Liver (tissue), 9 donors: ENCODE measurements around the gene FZD4. TPM values are rescaled to one million over a fixed set of nuclear protein-coding genes. Genes with fewer than 3 reads are reported as not detected.
A peak's percentile ranks its signal among the peaks of the same experiment; 100 is the strongest.

Experiments used
- DNase-seq: peaks from one replicate; pipeline ENCODE4 v3.0.0-alpha.2; 2017; ENCODE audit warnings: low spot score
- H3K27ac ChIP-seq, 2 donors: one replicate each; pipeline ENCODE4 v1.7.0; 2013; ENCODE audit warnings: inconsistent platforms in 2 of 2, low read length in 2 of 2, control low read depth in 1 of 2, low read depth in 1 of 2, mild to moderate bottlenecking in 1 of 2
- H3K27me3 ChIP-seq, 4 donors: one replicate each; pipeline versions ENCODE4 v1.6.1 to v1.7.0; 2013; ENCODE audit warnings: low read length in 3 of 4, inconsistent platforms in 1 of 4, mild to moderate bottlenecking in 1 of 4, moderate library complexity in 1 of 4; ENCODE audit not compliant: control insufficient read depth in 4 of 4, insufficient read depth in 4 of 4
- H3K36me3 ChIP-seq, 4 donors: one replicate each; pipeline versions ENCODE4 v1.6.1 to v1.7.0; 2013; ENCODE audit warnings: low read length in 3 of 4, mild to moderate bottlenecking in 3 of 4, low read depth in 1 of 4, moderate library complexity in 1 of 4; ENCODE audit not compliant: control insufficient read depth in 4 of 4, insufficient read depth in 3 of 4
- H3K4me1 ChIP-seq, 4 donors: one replicate each; pipeline versions ENCODE4 v1.6.1 to v1.7.0; 2013; ENCODE audit warnings: low read length in 3 of 4, mild to moderate bottlenecking in 3 of 4, moderate library complexity in 1 of 4; ENCODE audit not compliant: control insufficient read depth in 4 of 4, insufficient read depth in 4 of 4
- H3K4me3 ChIP-seq, 3 donors: one replicate each; pipeline versions ENCODE4 v1.6.1 to v1.7.0; 2013; ENCODE audit warnings: low read length in 3 of 3, control low read depth in 1 of 3, low read depth in 1 of 3, mild to moderate bottlenecking in 1 of 3
- H3K9ac ChIP-seq, 2 donors: one replicate each; pipeline ENCODE4 v1.7.0; 2013; ENCODE audit warnings: low read length in 2 of 2, mild to moderate bottlenecking in 2 of 2, moderate library complexity in 2 of 2, control low read depth in 1 of 2, low read depth in 1 of 2
- H3K9me3 ChIP-seq, 4 donors: one replicate each; pipeline versions ENCODE4 v1.6.1 to v1.7.0; 2013; ENCODE audit warnings: low read length in 3 of 4; ENCODE audit not compliant: control insufficient read depth in 4 of 4
- ATF3 ChIP-seq: IDR thresholded peaks from 2 replicates; pipeline ENCODE4 v1.6.1; 2016; ENCODE audit warnings: antibody characterized with exemption
- CTCF ChIP-seq: fragments of 150-350 bp; IDR thresholded peaks from 2 replicates; pipeline ENCODE4 v1.5.1; 2017; ENCODE audit warnings: improper control_type of control experiment, low read depth, low read length; ENCODE audit not compliant: missing input control
- EGR1 ChIP-seq, 2 donors: IDR thresholded peaks; 2 replicates each; pipeline ENCODE4 v1.6.1; 2016 to 2018; ENCODE audit warnings: antibody characterized with exemption in 2 of 2, low read depth in 2 of 2
- FOXA1 ChIP-seq: IDR thresholded peaks from 2 replicates; pipeline ENCODE4 v1.6.1; 2016; ENCODE audit warnings: antibody characterized with exemption
- FOXA2 ChIP-seq: IDR thresholded peaks from 2 replicates; pipeline ENCODE4 v1.6.1; 2016; ENCODE audit warnings: antibody characterized with exemption
- GABPA ChIP-seq, 2 donors: IDR thresholded peaks in 1 of 2; conservative IDR thresholded peaks in 1 of 2; 2 replicates each; pipeline ENCODE4 v1.6.1; 2016; ENCODE audit warnings: antibody characterized with exemption in 2 of 2, mild to moderate bottlenecking in 1 of 2, moderate library complexity in 1 of 2
- HNF4A ChIP-seq, 2 donors: conservative IDR thresholded peaks; 2 replicates each; pipeline ENCODE4 v1.6.1; 2016; ENCODE audit warnings: antibody characterized with exemption in 2 of 2, mild to moderate bottlenecking in 2 of 2
- HNF4G ChIP-seq: IDR thresholded peaks from 2 replicates; pipeline ENCODE4 v1.6.1; 2016; ENCODE audit warnings: antibody characterized with exemption
- JUND ChIP-seq, 2 donors: IDR thresholded peaks; 2 replicates each; pipeline ENCODE4 v1.6.1; 2016; ENCODE audit warnings: antibody characterized with exemption in 2 of 2
- MAX ChIP-seq: IDR thresholded peaks from 2 replicates; pipeline ENCODE4 v1.6.1; 2016; ENCODE audit warnings: antibody characterized with exemption
- NR2F2 ChIP-seq: IDR thresholded peaks from 2 replicates; pipeline ENCODE4 v1.6.1; 2016; ENCODE audit warnings: antibody characterized with exemption
- RAD21 ChIP-seq, 2 donors: IDR thresholded peaks; 2 replicates each; pipeline ENCODE4 v1.6.1; 2016; ENCODE audit warnings: antibody characterized with exemption in 2 of 2, mild to moderate bottlenecking in 2 of 2
- REST ChIP-seq: IDR thresholded peaks from 2 replicates; pipeline ENCODE4 v1.6.1; 2016; ENCODE audit warnings: antibody characterized with exemption, mild to moderate bottlenecking
- RXRA ChIP-seq, 2 donors: IDR thresholded peaks; 2 replicates each; pipeline ENCODE4 v1.6.1; 2017 to 2018; ENCODE audit warnings: antibody characterized with exemption in 2 of 2, mild to moderate bottlenecking in 1 of 2
- SP1 ChIP-seq: IDR thresholded peaks from 2 replicates; pipeline ENCODE4 v1.6.1; 2018; ENCODE audit warnings: antibody characterized with exemption, mild to moderate bottlenecking
- TAF1 ChIP-seq: conservative IDR thresholded peaks from 2 replicates; pipeline ENCODE4 v1.6.1; 2016; ENCODE audit warnings: antibody characterized with exemption, mild to moderate bottlenecking
- YY1 ChIP-seq: IDR thresholded peaks from 2 replicates; pipeline ENCODE4 v1.6.1; 2016; ENCODE audit warnings: antibody characterized with exemption, mild to moderate bottlenecking
- WGBS: extraction: QIAGEN DNeasy Blood & Tissue Kit; methylation state at CpG from one replicate; pipeline ENCODE4 v1.1.7; 2013; 5-methylcytosine and 5-hydroxymethylcytosine counted together
- polyA plus RNA-seq, 2 donors: library from polyadenylated mRNA; stranded (reverse) in 1 of 2; unstranded in 1 of 2; fragments of 200-250 nt in 1 of 2; fragments of >200 nt in 1 of 2; fragmentation: Nextera tagmentation in 1 of 2; extraction: Ambion mirVana in 1 of 2; gene quantifications; one replicate each; pipeline versions ENCODE4 v1.2.1 to v1.2.3, GENCODE V29; 2013 to 2015
- total RNA-seq, 2 donors: library from RNA; depleted of rRNA; stranded (reverse); fragments of >200 nt; gene quantifications; one replicate each; pipeline ENCODE4 v1.2.3, GENCODE V29; 2014
- donor health status: healthy.
- donor health status: healthy.
- donor health status: healthy.
- donor health status: healthy.
- donor health status: healthy.

Gene FZD4
- total and polyA plus RNA-seq, 4 donors = 4.9 to 23.7 (median 8.2) TPM

DNA sequence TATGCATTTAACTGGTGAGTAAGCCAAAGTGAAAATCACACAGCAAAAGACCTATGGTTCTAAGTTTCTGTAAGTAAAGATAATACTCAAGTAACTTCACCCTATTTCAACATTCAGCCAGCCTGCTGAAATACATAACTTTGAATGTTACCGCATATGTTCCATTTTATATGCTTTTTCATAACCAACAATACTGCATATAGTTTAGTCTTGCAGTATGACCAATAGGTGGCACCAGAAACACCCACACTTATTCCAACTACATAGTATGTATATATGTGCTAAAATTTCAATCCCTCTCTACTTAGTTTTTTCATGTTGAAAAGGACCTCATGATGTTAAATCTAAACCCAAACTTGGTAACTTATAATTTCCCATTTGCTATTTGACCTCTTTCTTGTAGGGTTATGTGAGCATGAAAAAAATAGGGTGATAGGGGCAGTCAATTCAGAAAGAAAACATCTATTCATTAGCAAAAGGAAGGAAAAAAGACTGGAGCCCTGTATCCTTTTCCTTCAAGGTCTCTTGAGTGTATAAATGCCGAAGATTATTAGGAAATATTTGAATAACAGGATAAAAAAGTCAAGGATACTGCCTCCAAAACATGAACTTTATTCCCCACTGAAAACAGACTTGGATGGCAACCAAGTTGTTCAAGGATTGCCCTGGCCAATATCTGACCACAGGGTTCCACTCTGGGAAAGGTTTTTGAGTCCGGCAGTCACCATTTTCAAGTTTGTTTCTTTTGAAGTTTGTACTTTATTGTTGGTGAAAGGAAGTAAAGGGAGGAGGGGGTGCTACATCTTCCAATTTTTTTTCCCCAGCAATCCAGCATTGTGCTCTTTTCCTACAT, 23.8 kb upstream of the FZD4 start:
- Histone ChIP-seq H3K27me3 (no peaks in the 10 kb centered on the region), H3K36me3 (no peaks in the 10 kb centered on the region), H3K27ac (no peak overlapping the region), H3K9me3 (no peaks in the 10 kb centered on the region), H3K9ac (no peak overlapping the region), H3K4me3 (no peak overlapping the region), H3K4me1 (peaks cover 9 to 32% (median 30%) of the 10 kb centered on the region in 4 donors)
- WGBS = 36% methylated on average over 3 of the region's 3 CpGs
- TF ChIP-seq RAD21 (IDR thresholded peaks at IDR 0.05) (peak; percentile 62 to 65), TAF1 (no peak), HNF4A (conservative IDR thresholded peaks at IDR 0.05) (peak; percentile 45 to 62), ATF3 (no peak), EGR1 (IDR thresholded peaks at IDR 0.05; ENCODE audit: low read depth in 2 of 2) (no peak), JUND (IDR thresholded peaks at IDR 0.05) (peak in 1 of 2 donors; percentile 28), NR2F2 (peak; percentile 30), REST (peak; percentile 17), MAX (peak; percentile 37), CTCF (peak; percentile 47), FOXA2 (no peak), YY1 (peak; percentile 59), GABPA (IDR thresholded peaks at IDR 0.05 in 1 of 2, conservative IDR thresholded peaks at IDR 0.05 in 1 of 2) (no peak), RXRA (IDR thresholded peaks at IDR 0.05) (peak; percentile 4 to 51)
- no peak for DNase-seq

DNA sequence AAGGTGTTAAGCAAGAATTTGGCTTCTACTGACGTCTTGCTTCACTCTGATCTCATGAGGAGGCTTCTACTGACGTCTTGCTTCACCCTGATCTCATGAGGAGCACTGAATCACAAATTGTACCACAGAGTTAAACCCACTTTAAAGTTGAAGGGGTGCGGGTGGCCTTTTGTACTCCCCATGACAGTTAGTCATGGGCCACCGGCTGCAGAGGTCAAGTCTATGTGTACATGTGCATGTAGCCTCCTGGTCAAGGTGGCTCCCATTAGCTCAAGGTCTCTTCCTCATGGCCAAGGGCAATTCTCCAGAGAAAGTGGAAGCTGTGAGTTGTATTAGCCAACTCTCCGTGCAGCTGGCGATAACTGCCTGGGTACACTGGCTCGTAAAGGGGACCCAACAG, 23.1 kb upstream of the FZD4 start:
- 81% methylated on average over 7 of the region's 7 CpGs for WGBS
- Histone ChIP-seq H3K9me3 (no peaks in the 10 kb centered on the region), H3K27me3 (no peaks in the 10 kb centered on the region), H3K36me3 (no peaks in the 10 kb centered on the region), H3K9ac (no peak overlapping the region), H3K27ac (no peak overlapping the region), H3K4me1 (peaks cover 9 to 32% (median 29%) of the 10 kb centered on the region in 4 donors), H3K4me3 (no peak overlapping the region)
- DNase-seq = no peak
- TF ChIP-seq FOXA1 = no peak
- no peak for TF ChIP-seq SP1
- no peak for TF ChIP-seq FOXA2
- no peak for TF ChIP-seq RXRA (IDR thresholded peaks at IDR 0.05)
- TF ChIP-seq REST = no peak
- TF ChIP-seq MAX = no peak
- no peak for TF ChIP-seq HNF4G
- TF ChIP-seq HNF4A (conservative IDR thresholded peaks at IDR 0.05) = no peak
- no peak for TF ChIP-seq YY1
- TF ChIP-seq RAD21 (IDR thresholded peaks at IDR 0.05) = no peak
- no peak for TF ChIP-seq ATF3
- no peak for TF ChIP-seq CTCF
- TF ChIP-seq NR2F2 = no peak
- TF ChIP-seq GABPA (IDR thresholded peaks at IDR 0.05 in 1 of 2, conservative IDR thresholded peaks at IDR 0.05 in 1 of 2) = no peak
